NCI-H146 treated with DMSO at 0.1 percent for 48 hours (cell line): ENCODE results near the gene XXYLT1.
"Not testable (repeated sequence)": the region's sequence is repeated elsewhere in the genome, so short reads cannot be mapped to it uniquely, and the experiment has no call there.

Experiments used
- DNase-seq: peaks from one replicate; lab custom pipeline; 2025; ENCODE audit not compliant: unreplicated experiment; lab: John Stamatoyannopoulos, UW

Gene XXYLT1

GRCh38 chr3:195270817-195271409, at the start of gene XXYLT1:
Gene XXYLT1, minus strand, starts transcription at chr3:195271159. Its CDS starts 101 bp downstream, at chr3:195271058.
- peak; percentile 95 for DNase-seq

- no peak for DNase-seq
Observed at GRCh38 chr3:195319060-195319459, 48.1 kb upstream of the XXYLT1 start.

- no peak for DNase-seq
Observed at GRCh38 chr3:195312714-195313113, 41.8 kb upstream of the XXYLT1 start.

GRCh38 chr3:195307711-195308110, 36.8 kb upstream of the XXYLT1 start:
- no peak for DNase-seq

- no peak for DNase-seq
Observed at GRCh38 chr3:195306369-195306768, 35.4 kb upstream of the XXYLT1 start.

- DNase-seq = no peak
Observed at GRCh38 chr3:195302431-195302830, 31.5 kb upstream of the XXYLT1 start.

- DNase-seq = no peak
Observed at GRCh38 chr3:195297446-195297845, 26.5 kb upstream of the XXYLT1 start.

- no peak for DNase-seq
Observed at GRCh38 chr3:195296662-195297061, 25.7 kb upstream of the XXYLT1 start.

GRCh38 chr3:195291121-195291520, 20.2 kb upstream of the XXYLT1 start:
- DNase-seq = no peak

- DNase-seq = not testable (repeated sequence)
Observed at GRCh38 chr3:195290643-195291042, 19.7 kb upstream of the XXYLT1 start.

- DNase-seq = no peak
Observed at GRCh38 chr3:195286115-195286872, 15.3 kb upstream of the XXYLT1 start.

GRCh38 chr3:195285372-195285771, 14.4 kb upstream of the XXYLT1 start:
- DNase-seq = no peak

GRCh38 chr3:195284842-195285241, 13.9 kb upstream of the XXYLT1 start:
- peak; percentile 97 for DNase-seq

- no peak for DNase-seq
Observed at GRCh38 chr3:195282961-195283360, 12.0 kb upstream of the XXYLT1 start.

GRCh38 chr3:195274259-195274966, 3.5 kb upstream of the XXYLT1 start:
- no peak for DNase-seq

GRCh38 chr3:195271410-195272243, 668 bp upstream of the XXYLT1 start:
- peak; percentile 95 for DNase-seq

- peak; percentile 73 for DNase-seq
Observed at GRCh38 chr3:195270079-195270816, 711 bp downstream of the XXYLT1 start.

- DNase-seq = no peak
Observed at GRCh38 chr3:195269375-195270078, 1.4 kb downstream of the XXYLT1 start.

GRCh38 chr3:195268576-195269309, 2.2 kb downstream of the XXYLT1 start:
- DNase-seq = no peak
